Measurements from ENCODE around the gene PSME2. TPM values are rescaled to one million over a fixed set of nuclear protein-coding genes. Genes with fewer than 3 reads are reported as not detected.

The PSME2 gene
- total and polyA plus RNA-seq, 2 of the 13 experiments (the other 11 are each of a cell fraction or from before 2014, with no cell fraction given): 332 to 716 TPM

- TF ChIP-seq EP300 (IDR thresholded peaks at IDR 0.05; ENCODE audit: low read depth in 2 of 2, low read length in 2 of 2) (peak in 1 of 2 experiments; percentile 35; a peak in 1 of 4 replicates), EP300 (CRISPR knock-in tag; IDR thresholded peaks at IDR 0.05; ENCODE audit: borderline replicate concordance) (no peak), MXD1 (CRISPR knock-in tag; IDR thresholded peaks at IDR 0.05) (peak; percentile 95), TOE1 (CRISPR knock-in tag; IDR thresholded peaks at IDR 0.05) (peak; percentile 49; the same call in 1 of the 2 replicates), ZNF574 (CRISPR knock-in tag; IDR thresholded peaks at IDR 0.05) (peak; percentile 63), MTA3 (CRISPR knock-in tag; IDR thresholded peaks at IDR 0.05) (0 out of 2 replicates have a peak, but pooled peaks have one; percentile 86), ZNF720 (CRISPR knock-in tag; IDR thresholded peaks at IDR 0.05) (no peak; the same call in 1 of the 2 replicates), KLF15 (CRISPR knock-in tag; IDR thresholded peaks at IDR 0.05; ENCODE audit: borderline replicate concordance) (0 out of 2 replicates have a peak, but pooled peaks have one; percentile 93), RBAK (CRISPR knock-in tag; IDR thresholded peaks at IDR 0.05) (peak; percentile 78; the same call in 1 of the 2 replicates), ZNF160 (CRISPR knock-in tag; IDR thresholded peaks at IDR 0.05) (peak; percentile 81), ZUFSP (CRISPR knock-in tag; IDR thresholded peaks at IDR 0.05; ENCODE audit: borderline replicate concordance) (no peak), TEAD2 (CRISPR knock-in tag; IDR thresholded peaks at IDR 0.05) (no peak), YY1 (IDR thresholded peaks at IDR 0.05; ENCODE audit: insufficient read depth, insufficient replicate concordance, low read depth, low read length) (peak; percentile 81), PRDM15 (CRISPR knock-in tag; IDR thresholded peaks at IDR 0.05) (peak; percentile 97), ZBTB21 (CRISPR knock-in tag; IDR thresholded peaks at IDR 0.05) (0 out of 2 replicates have a peak, but pooled peaks have one; percentile 7), RELA (CRISPR knock-in tag; IDR thresholded peaks at IDR 0.05) (0 out of 2 replicates have a peak, but pooled peaks have one; percentile 42), E2F1 (CRISPR knock-in tag; IDR thresholded peaks at IDR 0.05) (no peak), HMG20A (CRISPR knock-in tag; IDR thresholded peaks at IDR 0.05; ENCODE audit: borderline replicate concordance) (peak; percentile 35; the same call in 1 of the 2 replicates)
Observed at GRCh38 chr14:24146453-24146977, at the start of gene PSME2 (continued).
